ENCODE measurements around the gene R3HDM2.

DNA sequence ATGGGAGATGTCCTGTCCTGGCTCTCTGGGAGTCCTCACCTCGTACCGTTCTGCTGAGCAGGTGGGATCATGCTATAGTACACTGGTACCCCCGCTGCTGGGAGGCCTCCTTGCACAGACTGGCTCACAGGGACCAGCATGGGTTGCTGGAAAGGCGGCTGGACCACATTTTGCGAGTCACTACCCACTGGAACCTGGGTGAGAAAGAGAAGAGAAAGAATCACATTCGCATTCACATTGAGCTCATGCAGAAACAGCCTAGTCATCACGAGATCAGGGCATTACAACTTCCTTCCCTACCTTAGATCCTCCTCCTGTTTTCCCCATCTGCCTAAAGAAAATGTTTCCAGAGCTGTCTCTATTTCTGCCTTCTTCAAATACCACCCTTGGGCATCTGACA, 162.6 kb downstream of the R3HDM2 start:
- TF ChIP-seq, protein P1, sequence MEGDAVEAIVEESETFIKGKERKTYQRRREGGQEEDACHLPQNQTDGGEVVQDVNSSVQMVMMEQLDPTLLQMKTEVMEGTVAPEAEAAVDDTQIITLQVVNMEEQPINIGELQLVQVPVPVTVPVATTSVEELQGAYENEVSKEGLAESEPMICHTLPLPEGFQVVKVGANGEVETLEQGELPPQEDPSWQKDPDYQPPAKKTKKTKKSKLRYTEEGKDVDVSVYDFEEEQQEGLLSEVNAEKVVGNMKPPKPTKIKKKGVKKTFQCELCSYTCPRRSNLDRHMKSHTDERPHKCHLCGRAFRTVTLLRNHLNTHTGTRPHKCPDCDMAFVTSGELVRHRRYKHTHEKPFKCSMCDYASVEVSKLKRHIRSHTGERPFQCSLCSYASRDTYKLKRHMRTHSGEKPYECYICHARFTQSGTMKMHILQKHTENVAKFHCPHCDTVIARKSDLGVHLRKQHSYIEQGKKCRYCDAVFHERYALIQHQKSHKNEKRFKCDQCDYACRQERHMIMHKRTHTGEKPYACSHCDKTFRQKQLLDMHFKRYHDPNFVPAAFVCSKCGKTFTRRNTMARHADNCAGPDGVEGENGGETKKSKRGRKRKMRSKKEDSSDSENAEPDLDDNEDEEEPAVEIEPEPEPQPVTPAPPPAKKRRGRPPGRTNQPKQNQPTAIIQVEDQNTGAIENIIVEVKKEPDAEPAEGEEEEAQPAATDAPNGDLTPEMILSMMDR (IDR thresholded peaks at IDR 0.05), result no peak
- no peak for TF ChIP-seq EZH2 (IDR thresholded peaks at IDR 0.05; ENCODE audit: borderline replicate concordance, insufficient read depth, low read depth, low read length, poor library complexity, severe bottlenecking)

Data from B cell (primary cell).